GM23338 (cell line): ENCODE measurements around the gene ACSL4. TPM values are rescaled to one million over a fixed set of nuclear protein-coding genes. Genes with fewer than 3 reads are reported as not detected.

Experiments
- ATAC-seq: fragments of 200-7000 bp; cut with Tn5 transposase; 3 replicates; pipeline ENCODE4 v1.9.1; 2020
- DNase-seq: peaks from one replicate; pipeline ENCODE4 v3.0.0-alpha.2; 2015; ENCODE audit warnings: low spot score
- H2AFZ ChIP-seq: fragments of 200-600 bp; sonication (generic); 2 replicates; pipeline ENCODE4 v1.8.0; 2016; ENCODE audit warnings: antibody characterized with exemption, mild to moderate bottlenecking, moderate library complexity
- H3F3A ChIP-seq: fragments of 200-600 bp; sonication (generic); replicated peaks from 2 replicates; pipeline ENCODE4 v1.8.0; 2017; ENCODE audit warnings: antibody characterized with exemption, mixed run types, low read depth
- H3K27ac ChIP-seq: fragments of 200-600 bp; sonication (generic); 2 replicates; pipeline ENCODE4 v1.6.1; 2016; ENCODE audit warnings: low read depth
- H3K27me3 ChIP-seq: fragments of 200-600 bp; sonication (generic); 2 replicates; pipeline ENCODE4 v1.8.0; 2016; ENCODE audit warnings: mild to moderate bottlenecking, mixed run types, moderate library complexity; ENCODE audit not compliant: insufficient read depth
- H3K36me3 ChIP-seq: fragments of 200-600 bp; sonication (generic); 2 replicates; pipeline ENCODE4 v1.8.0; 2016; ENCODE audit warnings: mild to moderate bottlenecking; ENCODE audit not compliant: insufficient read depth
- H3K4me1 ChIP-seq: fragments of 200-600 bp; sonication (generic); 2 replicates; pipeline ENCODE4 v1.8.0; 2016; ENCODE audit warnings: mild to moderate bottlenecking, moderate library complexity; ENCODE audit not compliant: insufficient read depth
- H3K4me2 ChIP-seq: fragments of 200-600 bp; sonication (generic); 2 replicates; pipeline ENCODE4 v1.7.1; 2017; ENCODE audit warnings: mixed run types
- H3K4me3 ChIP-seq: fragments of 200-600 bp; sonication (generic); 2 replicates; pipeline ENCODE4 v1.6.1; 2016; ENCODE audit warnings: mixed run types
- H3K79me2 ChIP-seq: fragments of 200-600 bp; sonication (generic); replicated peaks from 2 replicates; pipeline ENCODE4 v1.8.0; 2017; ENCODE audit warnings: mild to moderate bottlenecking; ENCODE audit not compliant: insufficient read depth
- H3K9me2 ChIP-seq: fragments of 200-600 bp; sonication (generic); 2 replicates; pipeline ENCODE4 v1.8.0; 2017; ENCODE audit not compliant: insufficient read depth
- H4K20me1 ChIP-seq: fragments of 200-600 bp; sonication (generic); replicated peaks from 2 replicates; pipeline ENCODE4 v1.8.0; 2017; ENCODE audit warnings: mild to moderate bottlenecking; ENCODE audit not compliant: insufficient read depth
- H3K27ac Mint-ChIP-seq: 2 replicates; pipeline ENCODE4 v1.8.0; 2020; ENCODE audit warnings: inconsistent platforms, mild to moderate bottlenecking, moderate library complexity, mixed read lengths
- H3K27me3 Mint-ChIP-seq: 3 replicates; pipeline ENCODE4 v1.8.0; 2022; ENCODE audit warnings: low read depth, mild to moderate bottlenecking, moderate library complexity, mixed read lengths, inconsistent platforms; ENCODE audit not compliant: insufficient read depth, poor library complexity
- H3K36me3 Mint-ChIP-seq: 3 replicates; pipeline ENCODE4 v1.8.0; 2021; ENCODE audit warnings: low read depth, mild to moderate bottlenecking, inconsistent platforms, moderate library complexity, mixed read lengths
- H3K4me1 Mint-ChIP-seq: 3 replicates; pipeline ENCODE4 v1.8.0; 2020; ENCODE audit warnings: mild to moderate bottlenecking, inconsistent platforms, mixed read lengths
- H3K4me3 Mint-ChIP-seq: 3 replicates; pipeline ENCODE4 v1.8.0; 2021; ENCODE audit warnings: moderate library complexity, mild to moderate bottlenecking, inconsistent platforms, mixed read lengths
- H3K9me3 Mint-ChIP-seq: 3 replicates; pipeline ENCODE4 v1.8.0; 2020; ENCODE audit warnings: moderate library complexity, mild to moderate bottlenecking, inconsistent platforms, mixed read lengths
- CREB1 ChIP-seq: fragments of 250-450 bp; sonication (Bioruptor Pico); IDR thresholded peaks from 2 replicates; pipeline ENCODE4 v1.5.0; 2020; ENCODE audit warnings: low read depth, mild to moderate bottlenecking, moderate library complexity
- ETS1 ChIP-seq: IDR thresholded peaks from 2 replicates; pipeline ENCODE4 v1.6.1; 2016; ENCODE audit warnings: antibody characterized with exemption
- EZH2 ChIP-seq: fragments of 200-600 bp; sonication (generic); IDR thresholded peaks from one replicate; pipeline ENCODE4 v1.8.0; 2017; ENCODE audit warnings: antibody characterized with exemption, mild to moderate bottlenecking, low read depth; ENCODE audit not compliant: unreplicated experiment
- EZH2phosphoT487 ChIP-seq: fragments of 200-600 bp; sonication (generic); IDR thresholded peaks from one replicate; pipeline ENCODE4 v1.8.1; 2018; ENCODE audit warnings: antibody characterized with exemption; ENCODE audit not compliant: unreplicated experiment
- JUNB ChIP-seq: IDR thresholded peaks from one replicate; pipeline ENCODE4 v1.6.1; 2016; ENCODE audit warnings: antibody characterized with exemption; ENCODE audit not compliant: unreplicated experiment
- NANOG ChIP-seq: IDR thresholded peaks from 2 replicates; pipeline ENCODE4 v1.6.1; 2016; ENCODE audit warnings: antibody characterized with exemption, borderline replicate concordance
- POLR2AphosphoS5 ChIP-seq: IDR thresholded peaks from 2 replicates; pipeline ENCODE4 v1.6.1; 2016; ENCODE audit warnings: antibody characterized with exemption, low read depth
- REST ChIP-seq: IDR thresholded peaks from one replicate; pipeline ENCODE4 v1.6.1; 2018; ENCODE audit warnings: antibody characterized with exemption; ENCODE audit not compliant: unreplicated experiment
- STAT1 ChIP-seq: IDR thresholded peaks from one replicate; pipeline ENCODE4 v1.6.1; 2016; ENCODE audit warnings: antibody characterized with exemption; ENCODE audit not compliant: unreplicated experiment
- ZNF114 ChIP-seq: fragments of 250-450 bp; sonication (Bioruptor Pico); IDR thresholded peaks from 2 replicates; pipeline ENCODE4 v1.5.0; 2020; ENCODE audit warnings: mild to moderate bottlenecking, moderate library complexity
- ZNF331 ChIP-seq: fragments of 250-450 bp; sonication (Bioruptor Pico); IDR thresholded peaks from 2 replicates; pipeline ENCODE4 v1.5.0; 2020; ENCODE audit warnings: low read depth, mild to moderate bottlenecking, moderate library complexity
- polyA plus RNA-seq: library from polyadenylated mRNA; unstranded; fragments of >200 nt; fragmentation: Nextera tagmentation; extraction: Ambion mirVana; gene quantifications from 2 replicates; pipeline ENCODE4 v1.2.1, GENCODE V29; 2016
- total RNA-seq: library from RNA; depleted of rRNA; stranded (reverse); fragments of >200 nt; shearing (Covaris generic); gene quantifications from 2 replicates; pipeline ENCODE4 v1.2.3, GENCODE V29; 2014
- TF ChIP-seq, protein P1 (sequence below): fragments of 250-450 bp; sonication (Bioruptor Pico); IDR thresholded peaks from 2 replicates; pipeline ENCODE4 v1.5.0; 2020; ENCODE audit warnings: mild to moderate bottlenecking, moderate library complexity
- TF ChIP-seq, protein P2 (sequence below), 2 experiments: fragments of 200-600 bp in 1 of 2; sonication (generic) in 1 of 2; conservative IDR thresholded peaks; 2 replicates each; pipeline versions ENCODE4 v1.5.1 to v1.6.1; 2016 to 2017; ENCODE audit warnings: antibody characterized with exemption in 2 of 2, low read depth in 2 of 2, mild to moderate bottlenecking in 2 of 2, moderate library complexity in 1 of 2

ACSL4 gene
- total and polyA plus RNA-seq, 2 experiments from 2014 or later, result 17.8 to 76.3 TPM

- ATAC-seq (peak; percentile 93), DNase-seq (peak; percentile 32)
- Histone ChIP-seq H3K79me2 (no peaks in the 10 kb centered on the region), H3K4me1 (0 out of 2 replicates have a peak, but pooled peaks cover 2% of the 10 kb centered on the region), H4K20me1 (no peaks in the 10 kb centered on the region), H3F3A (no peaks in the 10 kb centered on the region), H2AFZ (peak overlapping the region; percentile 90), H3K4me2 (peak overlapping the region; percentile 65), H3K36me3 (no peaks in the 10 kb centered on the region), H3K9me2 (no peaks in the 10 kb centered on the region), H3K27ac (no peak overlapping the region), H3K4me3 (peak overlapping the region; percentile 39; the same call in 1 of the 2 replicates), H3K27me3 (no peaks in the 10 kb centered on the region)
- TF ChIP-seq, protein P1, sequence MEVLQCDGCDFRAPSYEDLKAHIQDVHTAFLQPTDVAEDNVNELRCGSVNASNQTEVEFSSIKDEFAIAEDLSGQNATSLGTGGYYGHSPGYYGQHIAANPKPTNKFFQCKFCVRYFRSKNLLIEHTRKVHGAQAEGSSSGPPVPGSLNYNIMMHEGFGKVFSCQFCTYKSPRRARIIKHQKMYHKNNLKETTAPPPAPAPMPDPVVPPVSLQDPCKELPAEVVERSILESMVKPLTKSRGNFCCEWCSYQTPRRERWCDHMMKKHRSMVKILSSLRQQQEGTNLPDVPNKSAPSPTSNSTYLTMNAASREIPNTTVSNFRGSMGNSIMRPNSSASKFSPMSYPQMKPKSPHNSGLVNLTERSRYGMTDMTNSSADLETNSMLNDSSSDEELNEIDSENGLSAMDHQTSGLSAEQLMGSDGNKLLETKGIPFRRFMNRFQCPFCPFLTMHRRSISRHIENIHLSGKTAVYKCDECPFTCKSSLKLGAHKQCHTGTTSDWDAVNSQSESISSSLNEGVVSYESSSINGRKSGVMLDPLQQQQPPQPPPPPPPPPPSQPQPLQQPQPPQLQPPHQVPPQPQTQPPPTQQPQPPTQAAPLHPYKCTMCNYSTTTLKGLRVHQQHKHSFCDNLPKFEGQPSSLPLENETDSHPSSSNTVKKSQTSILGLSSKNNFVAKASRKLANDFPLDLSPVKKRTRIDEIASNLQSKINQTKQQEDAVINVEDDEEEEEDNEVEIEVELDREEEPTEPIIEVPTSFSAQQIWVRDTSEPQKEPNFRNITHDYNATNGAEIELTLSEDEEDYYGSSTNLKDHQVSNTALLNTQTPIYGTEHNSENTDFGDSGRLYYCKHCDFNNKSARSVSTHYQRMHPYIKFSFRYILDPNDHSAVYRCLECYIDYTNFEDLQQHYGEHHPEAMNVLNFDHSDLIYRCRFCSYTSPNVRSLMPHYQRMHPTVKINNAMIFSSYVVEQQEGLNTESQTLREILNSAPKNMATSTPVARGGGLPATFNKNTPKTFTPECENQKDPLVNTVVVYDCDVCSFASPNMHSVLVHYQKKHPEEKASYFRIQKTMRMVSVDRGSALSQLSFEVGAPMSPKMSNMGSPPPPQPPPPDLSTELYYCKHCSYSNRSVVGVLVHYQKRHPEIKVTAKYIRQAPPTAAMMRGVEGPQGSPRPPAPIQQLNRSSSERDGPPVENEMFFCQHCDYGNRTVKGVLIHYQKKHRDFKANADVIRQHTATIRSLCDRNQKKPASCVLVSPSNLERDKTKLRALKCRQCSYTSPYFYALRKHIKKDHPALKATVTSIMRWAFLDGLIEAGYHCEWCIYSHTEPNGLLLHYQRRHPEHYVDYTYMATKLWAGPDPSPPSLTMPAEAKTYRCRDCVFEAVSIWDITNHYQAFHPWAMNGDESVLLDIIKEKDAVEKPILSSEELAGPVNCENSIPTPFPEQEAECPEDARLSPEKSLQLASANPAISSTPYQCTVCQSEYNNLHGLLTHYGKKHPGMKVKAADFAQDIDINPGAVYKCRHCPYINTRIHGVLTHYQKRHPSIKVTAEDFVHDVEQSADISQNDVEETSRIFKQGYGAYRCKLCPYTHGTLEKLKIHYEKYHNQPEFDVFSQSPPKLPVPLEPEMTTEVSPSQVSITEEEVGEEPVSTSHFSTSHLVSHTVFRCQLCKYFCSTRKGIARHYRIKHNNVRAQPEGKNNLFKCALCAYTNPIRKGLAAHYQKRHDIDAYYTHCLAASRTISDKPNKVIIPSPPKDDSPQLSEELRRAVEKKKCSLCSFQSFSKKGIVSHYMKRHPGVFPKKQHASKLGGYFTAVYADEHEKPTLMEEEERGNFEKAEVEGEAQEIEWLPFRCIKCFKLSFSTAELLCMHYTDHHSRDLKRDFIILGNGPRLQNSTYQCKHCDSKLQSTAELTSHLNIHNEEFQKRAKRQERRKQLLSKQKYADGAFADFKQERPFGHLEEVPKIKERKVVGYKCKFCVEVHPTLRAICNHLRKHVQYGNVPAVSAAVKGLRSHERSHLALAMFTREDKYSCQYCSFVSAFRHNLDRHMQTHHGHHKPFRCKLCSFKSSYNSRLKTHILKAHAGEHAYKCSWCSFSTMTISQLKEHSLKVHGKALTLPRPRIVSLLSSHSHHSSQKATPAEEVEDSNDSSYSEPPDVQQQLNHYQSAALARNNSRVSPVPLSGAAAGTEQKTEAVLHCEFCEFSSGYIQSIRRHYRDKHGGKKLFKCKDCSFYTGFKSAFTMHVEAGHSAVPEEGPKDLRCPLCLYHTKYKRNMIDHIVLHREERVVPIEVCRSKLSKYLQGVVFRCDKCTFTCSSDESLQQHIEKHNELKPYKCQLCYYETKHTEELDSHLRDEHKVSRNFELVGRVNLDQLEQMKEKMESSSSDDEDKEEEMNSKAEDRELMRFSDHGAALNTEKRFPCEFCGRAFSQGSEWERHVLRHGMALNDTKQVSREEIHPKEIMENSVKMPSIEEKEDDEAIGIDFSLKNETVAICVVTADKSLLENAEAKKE, result no peak
- TF ChIP-seq EZH2phosphoT487 (no peak), ZNF331 (CRISPR knock-in tag) (no peak), NANOG (no peak), POLR2AphosphoS5 (no peak), CREB1 (CRISPR knock-in tag) (no peak), STAT1 (no peak), EZH2 (no peak), JUNB (no peak), ZNF114 (CRISPR knock-in tag) (no peak), REST (no peak), ETS1 (no peak)
- TF ChIP-seq, protein P2, sequence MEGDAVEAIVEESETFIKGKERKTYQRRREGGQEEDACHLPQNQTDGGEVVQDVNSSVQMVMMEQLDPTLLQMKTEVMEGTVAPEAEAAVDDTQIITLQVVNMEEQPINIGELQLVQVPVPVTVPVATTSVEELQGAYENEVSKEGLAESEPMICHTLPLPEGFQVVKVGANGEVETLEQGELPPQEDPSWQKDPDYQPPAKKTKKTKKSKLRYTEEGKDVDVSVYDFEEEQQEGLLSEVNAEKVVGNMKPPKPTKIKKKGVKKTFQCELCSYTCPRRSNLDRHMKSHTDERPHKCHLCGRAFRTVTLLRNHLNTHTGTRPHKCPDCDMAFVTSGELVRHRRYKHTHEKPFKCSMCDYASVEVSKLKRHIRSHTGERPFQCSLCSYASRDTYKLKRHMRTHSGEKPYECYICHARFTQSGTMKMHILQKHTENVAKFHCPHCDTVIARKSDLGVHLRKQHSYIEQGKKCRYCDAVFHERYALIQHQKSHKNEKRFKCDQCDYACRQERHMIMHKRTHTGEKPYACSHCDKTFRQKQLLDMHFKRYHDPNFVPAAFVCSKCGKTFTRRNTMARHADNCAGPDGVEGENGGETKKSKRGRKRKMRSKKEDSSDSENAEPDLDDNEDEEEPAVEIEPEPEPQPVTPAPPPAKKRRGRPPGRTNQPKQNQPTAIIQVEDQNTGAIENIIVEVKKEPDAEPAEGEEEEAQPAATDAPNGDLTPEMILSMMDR (conservative IDR thresholded peaks at IDR 0.05; ENCODE audit: low read depth in 2 of 2), result no peak
- H3K9me3 Mint-ChIP-seq, result no peaks in the 10 kb centered on the region
- peaks cover 18% of the 10 kb centered on the region for H3K4me1 Mint-ChIP-seq
- peaks cover 2% of the 10 kb centered on the region for H3K27me3 Mint-ChIP-seq
- no peaks in the 10 kb centered on the region for H3K36me3 Mint-ChIP-seq
- peak overlapping the region; percentile 54; the same call in 2 of the 3 replicates for H3K4me3 Mint-ChIP-seq
- no peak overlapping the region for H3K27ac Mint-ChIP-seq
Measured at GRCh38 chrX:109600237-109600651, 132.8 kb downstream of the ACSL4 start.
